ENCODE measurements around the gene SCNN1A.
A peak's percentile ranks its signal among the peaks of the same experiment; 100 is the strongest.

SCNN1A gene

DNA sequence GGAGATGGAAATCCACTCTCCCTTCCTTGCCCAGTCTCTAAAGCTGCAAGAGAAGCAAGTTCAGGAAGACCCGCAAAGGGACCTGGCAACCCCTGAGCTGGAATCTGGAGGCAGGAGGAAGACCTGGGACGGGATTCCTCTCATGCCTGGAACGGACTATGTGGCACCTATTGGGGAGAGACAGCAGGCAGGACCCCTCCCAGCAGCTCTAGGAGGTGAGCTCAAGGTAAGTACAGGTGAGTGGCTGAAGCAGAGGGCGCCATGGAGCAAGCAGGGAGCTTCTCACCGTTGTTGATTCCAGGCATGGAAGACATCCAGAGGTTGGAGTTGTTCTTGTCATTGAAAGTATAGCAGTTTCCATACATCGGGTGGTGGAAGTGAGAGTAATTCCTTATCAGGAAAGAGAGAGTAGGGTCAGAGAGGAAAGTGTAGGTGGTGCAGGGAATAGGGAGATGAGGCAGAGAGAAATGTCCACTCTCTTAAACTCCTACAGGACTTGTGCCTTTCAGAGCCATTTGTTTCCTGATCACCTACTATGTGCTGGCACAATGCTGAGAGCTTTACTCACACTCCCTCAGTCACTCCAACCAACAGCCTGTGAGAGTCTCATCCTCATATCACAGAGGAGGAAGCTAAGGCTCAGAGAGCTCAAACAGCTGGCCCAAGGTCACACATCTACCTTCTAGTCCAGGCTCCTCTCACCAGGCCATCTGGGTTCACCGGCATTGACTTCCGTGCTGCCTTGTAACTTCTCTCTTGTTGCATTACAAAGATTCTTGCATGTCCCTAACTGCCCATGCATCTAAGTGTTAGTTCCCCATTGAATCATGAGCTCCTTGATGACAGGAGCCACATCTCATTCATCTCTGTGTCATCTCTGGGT lies 19.6 kb downstream of the SCNN1A start:
- no peaks in the 10 kb centered on the region for H3K27me3 ChIP-seq (ENCODE audit: control insufficient read depth, insufficient read depth, low read length)
- no peak overlapping the region for H3K27ac ChIP-seq
- H3K4me3 ChIP-seq (ENCODE audit: low read depth, low read length), result no peak overlapping the region
- H3K79me2 ChIP-seq, result no peaks in the 10 kb centered on the region
- H2AFZ ChIP-seq, result no peak overlapping the region
- TF ChIP-seq, protein P1, sequence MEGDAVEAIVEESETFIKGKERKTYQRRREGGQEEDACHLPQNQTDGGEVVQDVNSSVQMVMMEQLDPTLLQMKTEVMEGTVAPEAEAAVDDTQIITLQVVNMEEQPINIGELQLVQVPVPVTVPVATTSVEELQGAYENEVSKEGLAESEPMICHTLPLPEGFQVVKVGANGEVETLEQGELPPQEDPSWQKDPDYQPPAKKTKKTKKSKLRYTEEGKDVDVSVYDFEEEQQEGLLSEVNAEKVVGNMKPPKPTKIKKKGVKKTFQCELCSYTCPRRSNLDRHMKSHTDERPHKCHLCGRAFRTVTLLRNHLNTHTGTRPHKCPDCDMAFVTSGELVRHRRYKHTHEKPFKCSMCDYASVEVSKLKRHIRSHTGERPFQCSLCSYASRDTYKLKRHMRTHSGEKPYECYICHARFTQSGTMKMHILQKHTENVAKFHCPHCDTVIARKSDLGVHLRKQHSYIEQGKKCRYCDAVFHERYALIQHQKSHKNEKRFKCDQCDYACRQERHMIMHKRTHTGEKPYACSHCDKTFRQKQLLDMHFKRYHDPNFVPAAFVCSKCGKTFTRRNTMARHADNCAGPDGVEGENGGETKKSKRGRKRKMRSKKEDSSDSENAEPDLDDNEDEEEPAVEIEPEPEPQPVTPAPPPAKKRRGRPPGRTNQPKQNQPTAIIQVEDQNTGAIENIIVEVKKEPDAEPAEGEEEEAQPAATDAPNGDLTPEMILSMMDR (IDR thresholded peaks at IDR 0.05), result peak; percentile 21
- H3K9me3 ChIP-seq (ENCODE audit: control insufficient read depth, low read length), result no peaks in the 10 kb centered on the region
- H3K36me3 ChIP-seq (ENCODE audit: control insufficient read depth, insufficient read depth, low read length), result no peaks in the 10 kb centered on the region
- H3K9ac ChIP-seq, result no peak overlapping the region
- no peak overlapping the region for H3K4me2 ChIP-seq (ENCODE audit: low read length)
- peaks cover 5% of the 10 kb centered on the region for H3K4me1 ChIP-seq

DNA sequence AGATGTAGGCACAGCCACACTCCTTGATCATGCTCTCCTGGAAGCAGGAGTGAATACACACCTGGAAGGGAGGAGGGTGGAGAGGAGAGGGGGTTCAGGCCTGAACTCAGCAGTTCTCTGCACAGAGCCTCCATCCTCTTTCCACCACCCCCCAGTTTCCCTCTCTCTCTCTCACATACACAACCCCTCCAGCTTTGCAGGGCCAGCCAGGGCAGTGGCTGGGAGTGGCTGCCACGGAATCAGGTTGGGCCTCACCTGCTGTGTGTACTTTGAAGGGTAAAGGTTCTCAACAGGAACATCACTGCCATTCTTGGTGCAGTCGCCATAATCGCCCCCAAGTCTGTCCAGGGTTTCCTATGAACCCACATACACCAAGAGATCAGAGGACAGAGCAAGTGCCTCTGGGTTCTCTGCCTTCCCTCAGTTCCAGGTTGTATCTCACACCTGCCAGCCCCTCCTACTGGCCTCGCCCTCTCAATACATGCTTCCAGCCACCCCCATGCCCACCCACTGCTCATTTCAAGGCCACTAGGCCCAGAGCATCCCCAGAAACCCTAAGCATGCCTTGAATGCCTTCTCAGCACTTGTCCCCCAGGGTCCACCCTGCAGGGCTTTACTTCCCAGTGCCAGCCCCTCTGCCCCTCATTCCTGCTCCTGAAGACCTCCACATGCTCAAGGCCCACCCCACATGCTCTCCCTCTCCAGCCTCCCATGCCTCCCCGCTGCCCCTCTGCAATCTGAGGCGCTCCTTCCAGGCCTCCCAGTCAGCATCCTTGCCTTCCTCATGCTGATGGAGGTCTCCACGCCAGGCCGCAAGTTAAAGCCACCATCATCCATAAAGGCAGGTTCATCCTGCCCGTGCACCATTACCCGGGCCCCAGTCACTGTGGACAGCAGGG lies 20.6 kb downstream of the SCNN1A start:
- peaks cover 5% of the 10 kb centered on the region for H3K4me1 ChIP-seq
- no peak overlapping the region for H3K4me2 ChIP-seq (ENCODE audit: low read length)
- TF ChIP-seq, protein P1 (IDR thresholded peaks at IDR 0.05), result no peak
- H3K27ac ChIP-seq, result no peak overlapping the region
- H3K36me3 ChIP-seq (ENCODE audit: control insufficient read depth, insufficient read depth, low read length), result no peaks in the 10 kb centered on the region
- H3K9me3 ChIP-seq (ENCODE audit: control insufficient read depth, low read length), result no peaks in the 10 kb centered on the region
- H3K9ac ChIP-seq, result no peak overlapping the region
- no peak overlapping the region for H2AFZ ChIP-seq
- no peaks in the 10 kb centered on the region for H3K27me3 ChIP-seq (ENCODE audit: control insufficient read depth, insufficient read depth, low read length)
- no peak overlapping the region for H3K4me3 ChIP-seq (ENCODE audit: low read depth, low read length)
- H3K79me2 ChIP-seq, result no peaks in the 10 kb centered on the region

DNA sequence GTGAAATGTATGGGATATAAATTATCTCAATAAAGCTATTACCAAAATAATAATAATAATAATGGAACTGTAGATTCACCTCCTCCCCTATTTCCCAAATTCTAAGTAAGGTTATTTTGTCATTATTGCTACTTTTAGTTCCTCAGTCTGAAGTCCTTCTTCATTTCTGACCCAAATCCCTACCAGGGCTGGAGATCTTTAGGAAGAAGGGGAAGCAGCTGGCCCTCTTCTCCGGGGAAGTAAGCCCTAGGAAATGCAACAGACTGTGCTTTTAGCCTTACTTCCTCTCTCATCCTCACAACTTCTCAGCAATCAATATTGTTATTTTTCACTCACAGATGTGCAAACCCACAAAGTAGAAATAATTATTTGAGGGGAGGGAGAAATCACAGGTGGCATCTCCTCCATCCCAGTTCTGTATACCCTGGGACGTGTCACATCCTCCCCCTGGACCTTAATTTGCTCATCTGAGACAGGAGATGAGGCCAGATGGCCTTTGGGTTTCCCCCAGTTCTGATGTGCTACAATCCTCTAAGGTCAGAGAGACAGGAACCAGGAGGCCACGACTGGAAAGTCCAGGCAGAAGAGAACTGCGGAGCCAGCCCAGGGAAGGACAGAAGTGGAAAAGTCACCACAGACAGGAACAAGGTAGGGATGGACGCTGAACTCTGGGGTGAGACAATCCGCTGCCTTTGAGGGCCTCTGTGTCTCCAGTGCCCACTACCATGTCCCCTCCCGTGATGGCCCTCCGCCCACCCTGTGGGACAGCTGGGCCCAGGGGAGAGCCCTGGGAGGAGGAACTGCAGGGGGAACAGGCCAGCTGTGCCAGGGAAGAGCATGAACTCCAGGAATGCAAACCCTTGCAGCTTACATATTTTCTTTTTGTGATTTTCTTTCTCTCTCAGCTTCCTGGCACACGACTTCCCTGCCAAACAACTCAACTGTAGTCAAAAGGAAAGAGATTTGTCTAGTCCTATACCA lies 22.9 kb downstream of the SCNN1A start:
- H3K4me1 ChIP-seq, result peaks cover 5% of the 10 kb centered on the region
- H3K9me3 ChIP-seq (ENCODE audit: control insufficient read depth, low read length), result no peaks in the 10 kb centered on the region
- H3K79me2 ChIP-seq, result no peaks in the 10 kb centered on the region
- H3K36me3 ChIP-seq (ENCODE audit: control insufficient read depth, insufficient read depth, low read length), result no peaks in the 10 kb centered on the region
- H2AFZ ChIP-seq, result no peak overlapping the region
- no peaks in the 10 kb centered on the region for H3K27me3 ChIP-seq (ENCODE audit: control insufficient read depth, insufficient read depth, low read length)
- H3K4me2 ChIP-seq (ENCODE audit: low read length), result no peak overlapping the region
- H3K27ac ChIP-seq, result no peak overlapping the region
- H3K4me3 ChIP-seq (ENCODE audit: low read depth, low read length), result no peak overlapping the region
- TF ChIP-seq, protein P1 (IDR thresholded peaks at IDR 0.05), result no peak
- H3K9ac ChIP-seq, result no peak overlapping the region

DNA sequence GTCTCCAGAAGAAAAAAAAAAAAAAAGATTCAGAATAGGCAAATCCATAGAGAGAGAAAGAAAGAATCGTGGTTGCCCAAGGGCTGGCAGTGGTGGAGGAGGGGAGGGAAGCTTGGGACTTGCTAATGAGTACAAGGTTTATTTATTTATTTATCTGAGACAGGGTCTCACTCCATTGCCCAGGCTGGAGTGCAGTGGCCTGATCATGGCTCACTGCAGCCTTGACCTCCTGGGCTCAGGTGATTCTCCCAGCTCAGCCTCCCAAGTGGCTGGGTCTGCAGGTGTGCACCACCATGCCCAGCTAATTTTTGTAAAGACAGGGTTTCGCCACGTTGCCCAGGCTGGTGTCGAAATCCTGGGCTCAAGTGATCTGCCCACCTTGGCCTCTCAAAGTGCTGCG lies 23.7 kb downstream of the SCNN1A start:
- peaks cover 2% of the 10 kb centered on the region for H3K4me1 ChIP-seq
- no peak overlapping the region for H3K9ac ChIP-seq
- TF ChIP-seq, protein P1 (IDR thresholded peaks at IDR 0.05), result no peak
- no peaks in the 10 kb centered on the region for H3K79me2 ChIP-seq
- no peak overlapping the region for H3K4me2 ChIP-seq (ENCODE audit: low read length)
- no peaks in the 10 kb centered on the region for H3K36me3 ChIP-seq (ENCODE audit: control insufficient read depth, insufficient read depth, low read length)
- H2AFZ ChIP-seq, result no peak overlapping the region
- no peaks in the 10 kb centered on the region for H3K27me3 ChIP-seq (ENCODE audit: control insufficient read depth, insufficient read depth, low read length)
- H3K4me3 ChIP-seq (ENCODE audit: low read depth, low read length), result no peak overlapping the region
- H3K27ac ChIP-seq, result no peak overlapping the region
- no peaks in the 10 kb centered on the region for H3K9me3 ChIP-seq (ENCODE audit: control insufficient read depth, low read length)

All from parathyroid adenoma (tissue), 2 donors.